Osteocyte (in vitro differentiated cells): ENCODE measurements around the gene THRA. TPM values are rescaled to one million over a fixed set of nuclear protein-coding genes. Genes with fewer than 3 reads are reported as not detected.

Experiments used
- DNase-seq: peaks from one replicate; pipeline ENCODE4 v3.0.0; 2021; ENCODE audit warnings: mixed read lengths; ENCODE audit not compliant: unreplicated experiment; ENCODE audit errors: extremely low spot score
- H3K27ac Mint-ChIP-seq: one replicate; pipeline ENCODE4 v1.8.0; 2021; ENCODE audit warnings: mild to moderate bottlenecking, mixed read lengths; ENCODE audit not compliant: unreplicated experiment
- H3K27me3 Mint-ChIP-seq: one replicate; pipeline ENCODE4 v1.8.0; 2021; ENCODE audit warnings: mixed read lengths; ENCODE audit not compliant: unreplicated experiment
- H3K36me3 Mint-ChIP-seq: one replicate; pipeline ENCODE4 v1.8.0; 2021; ENCODE audit warnings: mixed read lengths; ENCODE audit not compliant: unreplicated experiment
- H3K4me1 Mint-ChIP-seq: one replicate; pipeline ENCODE4 v1.8.0; 2021; ENCODE audit warnings: mixed read lengths; ENCODE audit not compliant: unreplicated experiment
- H3K4me3 Mint-ChIP-seq: one replicate; pipeline ENCODE4 v1.8.0; 2021; ENCODE audit warnings: mild to moderate bottlenecking, moderate library complexity, mixed read lengths; ENCODE audit not compliant: unreplicated experiment
- H3K9me3 Mint-ChIP-seq: one replicate; pipeline ENCODE4 v1.8.0; 2021; ENCODE audit warnings: mixed read lengths; ENCODE audit not compliant: unreplicated experiment
- CTCF ChIP-seq: fragments of 200-600 bp; sonication (generic); IDR thresholded peaks from 2 replicates; pipeline ENCODE4 v1.5.0; 2021; ENCODE audit warnings: antibody characterized with exemption, mild to moderate bottlenecking, moderate library complexity
- total RNA-seq: library from RNA; stranded (reverse); gene quantifications from 2 replicates; pipeline ENCODE4 v1.2.1, GENCODE V29; 2021

The THRA gene
- total RNA-seq, 1 donor from 2014 or later = 44.6 TPM

- DNase-seq = no peak
- H3K4me3 Mint-ChIP-seq = peak overlapping the region; percentile 18
Measured at GRCh38 chr17:40038882-40039513, 23.8 kb upstream of the THRA start.

GRCh38 chr17:40041196-40041595 lies 21.6 kb upstream of the THRA start:
- H3K27ac Mint-ChIP-seq = no peak overlapping the region
- no peaks in the 10 kb centered on the region for H3K36me3 Mint-ChIP-seq
- no peaks in the 10 kb centered on the region for H3K27me3 Mint-ChIP-seq
- no peak for DNase-seq
- no peak for TF ChIP-seq CTCF
- no peaks in the 10 kb centered on the region for H3K9me3 Mint-ChIP-seq
- H3K4me3 Mint-ChIP-seq = no peak overlapping the region
- H3K4me1 Mint-ChIP-seq = peaks cover 11% of the 10 kb centered on the region

More at GRCh38 chr17:40038882-40039513, 23.8 kb upstream of the THRA start:
- peak; percentile 79 for TF ChIP-seq CTCF
- Mint-ChIP-seq H3K9me3 (no peaks in the 10 kb centered on the region), H3K36me3 (peaks cover under 1% of the 10 kb centered on the region), H3K27ac (peak overlapping the region; percentile 89), H3K27me3 (no peaks in the 10 kb centered on the region), H3K4me1 (peaks cover 12% of the 10 kb centered on the region)

- no peak for DNase-seq
- H3K9me3 Mint-ChIP-seq = no peaks in the 10 kb centered on the region
- H3K27me3 Mint-ChIP-seq = no peaks in the 10 kb centered on the region
- no peaks in the 10 kb centered on the region for H3K36me3 Mint-ChIP-seq
- H3K27ac Mint-ChIP-seq = peak overlapping the region; percentile 37
- H3K4me3 Mint-ChIP-seq = no peak overlapping the region
- no peak for TF ChIP-seq CTCF
- peaks cover 19% of the 10 kb centered on the region for H3K4me1 Mint-ChIP-seq
Measured at GRCh38 chr17:40056379-40057015, 6.3 kb upstream of the THRA start.

- Mint-ChIP-seq H3K9me3 (no peaks in the 10 kb centered on the region), H3K36me3 (no peaks in the 10 kb centered on the region), H3K4me3 (no peak overlapping the region), H3K4me1 (peaks cover 27% of the 10 kb centered on the region), H3K27ac (peak overlapping the region; percentile 76), H3K27me3 (no peaks in the 10 kb centered on the region)
- no peak for DNase-seq
- TF ChIP-seq CTCF = no peak
Measured at GRCh38 chr17:40058186-40058784, 4.5 kb upstream of the THRA start.

GRCh38 chr17:40058865-40059264 lies 3.9 kb upstream of the THRA start:
- no peaks in the 10 kb centered on the region for H3K9me3 Mint-ChIP-seq
- peaks cover 29% of the 10 kb centered on the region for H3K4me1 Mint-ChIP-seq
- H3K36me3 Mint-ChIP-seq = no peaks in the 10 kb centered on the region
- DNase-seq = no peak
- no peak for TF ChIP-seq CTCF
- H3K27ac Mint-ChIP-seq = no peak overlapping the region
- no peaks in the 10 kb centered on the region for H3K27me3 Mint-ChIP-seq
- H3K4me3 Mint-ChIP-seq = no peak overlapping the region
